Activated naive CD4-positive, alpha-beta T cell (primary cell): ENCODE results near the gene PSTPIP1.
"Not testable (repeated sequence)": the region's sequence is repeated elsewhere in the genome, so short reads cannot be mapped to it uniquely, and the experiment has no call there.

Source experiments
- DNase-seq, 4 experiments: peaks; one replicate each; lab custom pipeline; 2025; lab: John Stamatoyannopoulos, UW

Gene PSTPIP1

GRCh38 chr15:76994971-76995945, at the start of gene PSTPIP1:
Gene PSTPIP1, plus strand, starts transcription at chr15:76995126. Its CDS starts 448 bp downstream, at chr15:76995574.
- peak in 2 of 4 experiments; percentile 52 to 67 for DNase-seq

GRCh38 chr15:76945494-76946093, 49.3 kb upstream of the PSTPIP1 start:
- DNase-seq: no peak

GRCh38 chr15:76947454-76947853, 47.5 kb upstream of the PSTPIP1 start:
- no peak for DNase-seq

GRCh38 chr15:76951220-76951619, 43.7 kb upstream of the PSTPIP1 start:
- DNase-seq: no peak

GRCh38 chr15:76953913-76954312, 41.0 kb upstream of the PSTPIP1 start:
- no peak for DNase-seq

- no peak for DNase-seq
Measured at GRCh38 chr15:76954744-76955143, 40.2 kb upstream of the PSTPIP1 start.

GRCh38 chr15:76961268-76962011, 33.5 kb upstream of the PSTPIP1 start:
- no peak for DNase-seq

GRCh38 chr15:76962337-76963013, 32.5 kb upstream of the PSTPIP1 start:
- no peak for DNase-seq

GRCh38 chr15:76963596-76963995, 31.3 kb upstream of the PSTPIP1 start:
- no peak for DNase-seq

- DNase-seq: no peak
Measured at GRCh38 chr15:76964157-76964556, 30.8 kb upstream of the PSTPIP1 start.

GRCh38 chr15:76966051-76966450, 28.9 kb upstream of the PSTPIP1 start:
- DNase-seq: not testable (repeated sequence)

- DNase-seq: no peak
Measured at GRCh38 chr15:76967067-76967466, 27.9 kb upstream of the PSTPIP1 start.

GRCh38 chr15:76968306-76968705, 26.6 kb upstream of the PSTPIP1 start:
- DNase-seq: no peak

- no peak for DNase-seq
Measured at GRCh38 chr15:76972389-76973361, 22.3 kb upstream of the PSTPIP1 start.

GRCh38 chr15:76973362-76973743, 21.6 kb upstream of the PSTPIP1 start:
- DNase-seq: peak in 3 of 4 experiments; percentile 31 to 57 (median 36)

- no peak for DNase-seq
Measured at GRCh38 chr15:76973906-76974305, 21.0 kb upstream of the PSTPIP1 start.

- DNase-seq: no peak
Measured at GRCh38 chr15:76974456-76975036, 20.4 kb upstream of the PSTPIP1 start.

GRCh38 chr15:76976141-76976540, 18.8 kb upstream of the PSTPIP1 start:
- DNase-seq: no peak

GRCh38 chr15:76976572-76977270, 18.2 kb upstream of the PSTPIP1 start:
- no peak for DNase-seq
